Esophagus muscularis mucosa (tissue), 4 donors: ENCODE results near the gene DCP1A.

Experiments
- CTCF ChIP-seq, 3 experiments: fragments of 200-600 bp in 2 of 3; fragments of 450-650 bp in 1 of 3; sonication (generic) in 2 of 3; IDR thresholded peaks; one replicate each; pipeline ENCODE4 v1.5.1; 2017 to 2019; ENCODE audit warnings: antibody characterized with exemption in 3 of 3, mild to moderate bottlenecking in 2 of 3, moderate library complexity in 1 of 3
- EP300 ChIP-seq: sonication (generic); formaldehyde crosslinking; IDR thresholded peaks from one replicate; pipeline ENCODE4 v1.6.1; 2017; ENCODE audit warnings: antibody characterized with exemption
- POLR2A ChIP-seq: fragments of 450-650 bp; IDR thresholded peaks from one replicate; pipeline ENCODE4 v1.6.1; 2017; ENCODE audit warnings: antibody characterized with exemption, moderate library complexity, mild to moderate bottlenecking, low read depth
- POLR2AphosphoS5 ChIP-seq, 2 donors: sonication (generic); formaldehyde crosslinking; IDR thresholded peaks; one replicate each; pipeline ENCODE4 v1.6.1; 2017; ENCODE audit warnings: antibody characterized with exemption in 2 of 2

- TF ChIP-seq CTCF (IDR thresholded peaks at IDR 0.05) (no peak), EP300 (no peak), POLR2A (no peak), POLR2AphosphoS5 (IDR thresholded peaks at IDR 0.05) (no peak)
Measured at GRCh38 chr3:53263907-53264306, 83.4 kb downstream of the DCP1A start.
